ENCODE measurements around the gene PRLHR. TPM values are rescaled to one million over a fixed set of nuclear protein-coding genes. Genes with fewer than 3 reads are reported as not detected.
"Not testable (repeated sequence)": the region's sequence is repeated elsewhere in the genome, so short reads cannot be mapped to it uniquely, and the experiment has no call there.

Gene PRLHR
- total and polyA plus RNA-seq, 11 donors, result not detected

GRCh38 chr10:118624747-118625146 lies 29.3 kb upstream of the PRLHR start:
- ATAC-seq, result no peak
- 61 to 70% (median 66%) methylated on average over 5 of the region's 5 CpGs for WGBS, 4 donors
- intact Hi-C loops (cut with DNase I), result no loop called here
- no peak overlapping the region for H3K4me3 ChIP-seq
- DNase-seq, result no peak
- TF ChIP-seq CTCF (IDR thresholded peaks at IDR 0.05) (no peak), POLR2A (IDR thresholded peaks at IDR 0.05) (no peak)
- no peak overlapping the region for H3K27ac ChIP-seq
- H3K9me3 ChIP-seq, result no peaks in the 10 kb centered on the region
- H3K27me3 ChIP-seq, result peaks cover 0 to 16% (median 0%) of the 10 kb centered on the region in 9 donors
- H3K36me3 ChIP-seq, result no peaks in the 10 kb centered on the region
- peaks cover 0 to 9% (median 0%) of the 10 kb centered on the region in 12 donors for H3K4me1 ChIP-seq

GRCh38 chr10:118621304-118621942 lies 26.0 kb upstream of the PRLHR start:
- ATAC-seq, result no peak

GRCh38 chr10:118613863-118614262 lies 18.4 kb upstream of the PRLHR start:
- H3K4me1 ChIP-seq; intact Hi-C loops (cut with DNase I); H3K27ac ChIP-seq; H3K9me3 ChIP-seq; H3K36me3 ChIP-seq; H3K4me3 ChIP-seq; DNase-seq; ATAC-seq: not testable (repeated sequence)
- WGBS, 4 donors, result 57 to 70% (median 59%) methylated on average over 4 of the region's 4 CpGs
- peaks cover 0 to 24% (median 3%) of the 10 kb centered on the region in 9 donors for H3K27me3 ChIP-seq

More at GRCh38 chr10:118621304-118621942, 26.0 kb upstream of the PRLHR start:
- no peaks in the 10 kb centered on the region for H3K36me3 ChIP-seq
- TF ChIP-seq POLR2A (IDR thresholded peaks at IDR 0.05), result no peak
- TF ChIP-seq CTCF (IDR thresholded peaks at IDR 0.05), result no peak
- DNase-seq, result no peak
- no peaks in the 10 kb centered on the region for H3K4me1 ChIP-seq
- H3K4me3 ChIP-seq, result no peak overlapping the region
- intact Hi-C loops (cut with DNase I), result no loop called here
- H3K27me3 ChIP-seq, result peaks cover 0 to 24% (median 3%) of the 10 kb centered on the region in 9 donors
- H3K9me3 ChIP-seq, result no peaks in the 10 kb centered on the region
- 29 to 38% (median 33%) methylated on average over 7 of the region's 7 CpGs for WGBS, 4 donors
- no peak overlapping the region for H3K27ac ChIP-seq

GRCh38 chr10:118610577-118610976 lies 15.1 kb upstream of the PRLHR start:
- no peak for DNase-seq
- TF ChIP-seq CTCF (IDR thresholded peaks at IDR 0.05), result no peak
- no peak for TF ChIP-seq POLR2A (IDR thresholded peaks at IDR 0.05)
- peaks cover 0 to 14% (median 7%) of the 10 kb centered on the region in 12 donors for H3K9me3 ChIP-seq
- WGBS, 4 donors, result 49 to 68% (median 64%) methylated on average over 2 of the region's 2 CpGs
- H3K4me1 ChIP-seq, result no peaks in the 10 kb centered on the region
- ATAC-seq, result no peak
- H3K27ac ChIP-seq, result peak overlapping the region in 1 of 12 donors; percentile 49
- no peaks in the 10 kb centered on the region for H3K36me3 ChIP-seq
- H3K27me3 ChIP-seq, result peaks cover 0 to 8% (median 0%) of the 10 kb centered on the region in 9 donors
- no peak overlapping the region for H3K4me3 ChIP-seq
- intact Hi-C loops (cut with DNase I), result no loop called here
